Chondrocyte (in vitro differentiated cells): ENCODE measurements around the gene CCR5AS.

Experiments
- DNase-seq: peaks from one replicate; pipeline ENCODE4 v3.0.0; 2021; ENCODE audit warnings: mixed read lengths, low spot score
- H3K27ac Mint-ChIP-seq: one replicate; pipeline ENCODE4 v1.8.0; 2021; ENCODE audit warnings: mild to moderate bottlenecking, moderate library complexity, mixed read lengths; ENCODE audit not compliant: unreplicated experiment
- H3K27me3 Mint-ChIP-seq: 2 replicates; pipeline ENCODE4 v1.8.0; 2021; ENCODE audit warnings: low read depth, mixed read lengths
- H3K36me3 Mint-ChIP-seq: 2 replicates; pipeline ENCODE4 v1.8.0; 2021; ENCODE audit warnings: low read depth, mixed read lengths
- H3K4me1 Mint-ChIP-seq: 2 replicates; pipeline ENCODE4 v1.8.0; 2021; ENCODE audit warnings: low read depth, mild to moderate bottlenecking, mixed read lengths
- H3K4me3 Mint-ChIP-seq: one replicate; pipeline ENCODE4 v1.8.0; 2021; ENCODE audit warnings: mild to moderate bottlenecking, moderate library complexity, mixed read lengths; ENCODE audit not compliant: unreplicated experiment
- H3K9me3 Mint-ChIP-seq: 2 replicates; pipeline ENCODE4 v1.8.0; 2021; ENCODE audit warnings: low read depth, mixed read lengths
- CTCF ChIP-seq: fragments of 200-600 bp; sonication (generic); IDR thresholded peaks from 2 replicates; pipeline ENCODE4 v1.5.0; 2021; ENCODE audit warnings: antibody characterized with exemption, mild to moderate bottlenecking, moderate library complexity

Gene CCR5AS

GRCh38 chr3:46399557-46399956 is 7.3 kb downstream of the CCR5AS start:
- Mint-ChIP-seq H3K9me3 (no peaks in the 10 kb centered on the region), H3K36me3 (no peaks in the 10 kb centered on the region), H3K4me1 (no peaks in the 10 kb centered on the region), H3K4me3 (no peak overlapping the region), H3K27me3 (peaks cover 8% of the 10 kb centered on the region), H3K27ac (no peak overlapping the region)
- no peak for DNase-seq
- no peak for TF ChIP-seq CTCF

GRCh38 chr3:46399098-46399497 is 7.8 kb downstream of the CCR5AS start:
- Mint-ChIP-seq H3K36me3 (no peaks in the 10 kb centered on the region), H3K27ac (no peak overlapping the region), H3K9me3 (no peaks in the 10 kb centered on the region), H3K4me1 (no peaks in the 10 kb centered on the region), H3K4me3 (no peak overlapping the region), H3K27me3 (peaks cover 12% of the 10 kb centered on the region)
- no peak for TF ChIP-seq CTCF
- no peak for DNase-seq

- Mint-ChIP-seq H3K4me3 (no peak overlapping the region), H3K4me1 (no peaks in the 10 kb centered on the region), H3K9me3 (no peaks in the 10 kb centered on the region), H3K27me3 (peaks cover 10% of the 10 kb centered on the region), H3K36me3 (no peaks in the 10 kb centered on the region), H3K27ac (no peak overlapping the region)
- no peak for TF ChIP-seq CTCF
- no peak for DNase-seq
These were observed 8.5 kb downstream of the CCR5AS start for GRCh38 chr3:46398186-46398955.

- Mint-ChIP-seq H3K4me3 (no peak overlapping the region), H3K27ac (no peak overlapping the region), H3K36me3 (no peaks in the 10 kb centered on the region), H3K4me1 (no peaks in the 10 kb centered on the region), H3K27me3 (peaks cover 13% of the 10 kb centered on the region), H3K9me3 (no peaks in the 10 kb centered on the region)
- no peak for DNase-seq
- TF ChIP-seq CTCF: no peak
These were observed 9.8 kb downstream of the CCR5AS start for GRCh38 chr3:46397111-46397510.

GRCh38 chr3:46395766-46396530 is 10.9 kb downstream of the CCR5AS start:
- Mint-ChIP-seq H3K4me1 (no peaks in the 10 kb centered on the region), H3K27ac (no peak overlapping the region), H3K9me3 (no peaks in the 10 kb centered on the region), H3K27me3 (peaks cover 13% of the 10 kb centered on the region), H3K36me3 (no peaks in the 10 kb centered on the region), H3K4me3 (no peak overlapping the region)
- TF ChIP-seq CTCF: no peak
- no peak for DNase-seq
